ENCODE results near the gene CTNNBL1.

Gene CTNNBL1

GRCh38 chr20:37901654-37902503 is 208.0 kb downstream of the CTNNBL1 start:
- DNase-seq (ENCODE audit: low read depth, low spot score) = no peak

DNA sequence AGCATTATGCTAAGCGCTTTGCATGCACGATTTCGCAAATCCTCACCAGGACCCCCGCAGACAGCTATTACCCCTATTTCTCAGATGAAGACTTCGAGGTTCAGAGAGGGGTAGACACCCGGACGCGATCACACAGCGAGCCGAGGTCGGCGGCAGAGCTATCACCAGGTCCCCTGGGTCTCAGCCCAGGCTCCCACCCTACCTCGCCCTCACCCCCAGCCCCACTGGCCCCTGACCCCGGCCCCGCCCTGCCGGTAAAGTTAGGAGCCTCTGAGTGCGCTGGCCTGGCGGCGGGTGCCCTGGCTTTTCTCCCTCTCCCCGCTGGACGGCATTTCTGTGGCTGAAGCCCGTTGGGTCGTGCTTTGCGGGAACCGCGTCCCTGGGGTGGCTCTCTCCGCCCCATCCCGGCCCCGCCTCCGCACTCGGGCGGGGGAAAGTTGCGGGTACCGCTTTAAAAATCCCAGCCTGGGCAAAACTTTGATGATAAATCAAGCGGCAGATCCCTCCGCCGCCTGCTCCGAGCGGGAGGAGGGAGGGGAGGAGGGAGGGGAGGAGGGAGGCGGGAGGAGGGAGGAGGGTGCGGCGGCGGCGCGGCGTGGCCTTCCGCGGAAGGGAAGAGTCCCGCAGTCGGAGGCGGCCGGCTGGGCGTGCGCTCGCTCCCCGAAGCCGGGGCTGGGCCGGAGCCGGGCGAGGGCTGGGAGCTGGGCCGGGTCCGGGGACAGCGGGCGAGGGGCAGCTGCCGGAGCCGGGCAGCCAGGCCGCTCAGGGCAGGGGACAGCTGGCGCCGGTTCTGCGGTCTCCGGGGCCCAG is 208.9 kb downstream of the CTNNBL1 start, which contains the start of gene VSTM2L:
TSS of gene VSTM2L (plus strand) at position 624 of the 810 bp plus-strand sequence. CDS start 224 bp downstream, outside the sequence.
- DNase-seq (ENCODE audit: low read depth, low spot score) = no peak

GRCh38 chr20:37903317-37904007 is 209.6 kb downstream of the CTNNBL1 start:
- no peak for DNase-seq (ENCODE audit: low read depth, low spot score)

DNA sequence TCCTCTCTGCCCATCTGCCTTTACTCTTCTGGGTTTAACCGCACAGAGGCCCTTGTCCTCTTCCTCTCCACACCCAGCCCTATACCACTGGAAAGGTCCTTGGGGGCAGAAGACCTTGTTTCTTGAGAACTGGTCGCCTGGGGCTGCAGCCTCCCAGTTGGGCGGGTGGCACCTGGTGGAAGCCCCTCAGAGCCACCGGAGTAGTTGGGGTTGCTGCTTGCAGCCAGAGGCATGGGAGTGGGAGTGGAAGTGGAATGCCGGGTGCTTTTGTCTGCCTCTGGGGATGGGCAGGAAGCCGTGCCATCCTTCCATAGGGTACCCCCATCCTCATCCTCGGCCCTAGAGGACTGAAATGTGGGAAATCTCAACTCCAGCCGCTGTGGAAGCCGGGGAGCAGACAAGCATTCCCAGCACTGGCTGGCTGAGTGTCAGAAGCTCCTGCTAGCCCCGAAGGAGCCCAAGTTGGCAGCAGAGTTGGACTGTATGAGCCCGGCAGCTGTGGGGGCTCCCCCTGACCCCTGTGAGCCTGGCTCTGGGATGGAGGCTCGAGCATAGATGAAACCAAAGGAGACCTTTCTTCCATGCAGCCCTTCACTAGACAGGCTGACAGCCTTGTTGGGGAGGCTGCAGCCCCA is 210.3 kb downstream of the CTNNBL1 start:
- DNase-seq (ENCODE audit: low read depth, low spot score) = no peak

DNA sequence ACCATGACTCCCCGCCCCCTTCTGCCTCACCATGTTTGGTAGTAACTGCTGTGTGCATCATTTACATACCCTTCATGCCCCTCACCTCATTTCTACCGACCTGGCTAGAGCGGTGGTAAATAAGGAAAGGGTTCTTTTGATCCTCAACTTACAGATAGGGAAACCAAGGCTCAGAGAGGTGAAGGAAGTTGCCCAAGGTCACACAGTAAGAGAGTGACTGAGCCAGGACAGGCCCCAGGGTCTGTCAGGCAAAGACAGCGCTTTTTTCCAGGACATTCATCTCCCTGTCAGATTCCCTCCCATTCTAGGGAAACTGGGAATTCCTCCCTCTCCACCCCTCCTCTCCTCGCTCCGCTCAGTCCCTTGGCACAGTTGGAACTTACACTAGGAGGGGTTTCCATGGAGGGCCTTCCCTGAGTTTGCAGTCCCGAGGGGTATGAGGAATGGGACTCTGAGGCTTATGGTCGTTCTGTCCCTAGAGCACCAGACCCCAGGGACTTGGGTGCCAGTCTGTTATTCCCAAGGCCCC is 211.1 kb downstream of the CTNNBL1 start:
- no peak for DNase-seq (ENCODE audit: low read depth, low spot score)

DNA sequence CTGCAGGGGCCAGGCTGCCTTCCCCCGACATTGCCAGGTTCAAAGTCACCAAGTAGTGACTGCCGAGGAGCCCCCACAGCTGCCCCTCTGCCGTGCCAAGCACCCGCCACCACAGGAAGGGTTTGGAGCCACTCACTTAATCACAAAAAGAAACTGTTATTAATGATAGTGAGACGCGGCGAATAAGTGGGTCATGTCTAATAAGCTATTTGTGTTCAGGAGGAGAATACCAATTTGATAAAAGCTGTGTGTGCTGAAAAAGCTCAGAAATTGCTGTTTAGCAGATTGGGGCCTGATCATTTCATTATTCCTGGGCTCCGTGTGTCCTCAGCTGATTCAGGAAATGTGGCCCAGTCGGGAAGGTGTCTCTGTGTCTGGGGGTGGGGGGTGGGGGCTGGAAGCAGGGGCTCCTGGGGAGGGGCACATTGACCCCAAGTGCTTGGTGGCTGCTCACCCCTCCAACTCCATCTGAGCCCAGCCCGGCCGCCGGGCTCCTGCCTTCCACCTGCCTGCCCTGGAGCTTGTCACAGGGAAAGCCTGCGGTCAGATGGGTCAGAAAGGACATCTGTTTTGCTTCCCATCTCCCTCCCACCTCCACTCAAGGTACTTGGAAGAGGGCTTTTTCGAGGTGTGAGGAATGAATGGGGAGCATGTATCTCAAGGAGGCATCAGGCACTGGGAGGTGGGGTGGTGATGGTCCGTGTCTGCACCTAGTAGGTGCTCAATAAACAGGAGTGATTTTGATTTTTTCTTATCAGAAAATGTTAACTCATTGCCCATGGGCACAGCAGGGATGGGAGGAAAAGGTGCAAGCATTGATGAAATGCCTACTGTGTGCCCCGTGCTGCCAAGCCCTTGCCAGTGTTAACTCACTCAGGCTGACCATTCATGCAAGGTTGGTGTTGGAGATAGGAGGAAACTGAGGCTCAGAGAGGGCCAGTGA is 212.1 kb downstream of the CTNNBL1 start:
- DNase-seq (ENCODE audit: low read depth, low spot score) = no peak

GRCh38 chr20:37907330-37907676 is 213.5 kb downstream of the CTNNBL1 start:
- DNase-seq (ENCODE audit: low read depth, low spot score) = no peak

DNA sequence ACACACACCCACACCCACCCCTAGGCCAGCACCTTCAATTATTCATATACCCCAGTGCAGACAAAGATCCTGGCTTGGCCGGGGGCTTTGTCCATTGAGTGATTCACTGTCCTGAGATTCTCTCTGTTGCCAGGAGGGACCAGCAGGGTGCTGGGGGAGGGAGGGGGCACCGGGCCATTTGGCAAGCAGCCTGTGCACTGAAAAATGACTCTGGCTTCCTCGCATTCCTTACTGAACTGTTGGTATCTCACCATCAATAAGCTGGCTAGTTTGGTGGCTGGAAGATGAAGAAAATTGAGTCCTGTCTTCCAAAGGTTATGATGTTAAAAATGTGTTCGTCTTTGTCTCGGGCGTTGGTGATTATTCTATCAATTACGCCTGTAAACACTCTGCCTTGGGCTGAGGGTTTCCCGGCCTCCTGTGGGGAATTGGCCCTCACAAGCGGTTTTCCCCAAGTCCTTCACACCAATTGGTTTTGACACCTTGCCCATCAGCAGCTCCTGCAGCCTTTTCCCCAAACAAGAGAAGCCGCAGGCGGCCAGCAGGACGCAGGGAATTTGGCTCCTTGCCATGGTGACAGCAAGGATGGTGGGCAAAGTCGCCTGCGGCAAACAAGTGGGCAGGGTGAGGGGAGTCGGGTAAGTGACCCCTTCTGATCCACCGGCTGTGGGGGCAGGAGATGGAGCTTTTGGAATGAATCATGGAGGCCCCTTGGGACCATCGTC is 214.0 kb downstream of the CTNNBL1 start:
- DNase-seq (ENCODE audit: low read depth, low spot score) = no peak

DNA sequence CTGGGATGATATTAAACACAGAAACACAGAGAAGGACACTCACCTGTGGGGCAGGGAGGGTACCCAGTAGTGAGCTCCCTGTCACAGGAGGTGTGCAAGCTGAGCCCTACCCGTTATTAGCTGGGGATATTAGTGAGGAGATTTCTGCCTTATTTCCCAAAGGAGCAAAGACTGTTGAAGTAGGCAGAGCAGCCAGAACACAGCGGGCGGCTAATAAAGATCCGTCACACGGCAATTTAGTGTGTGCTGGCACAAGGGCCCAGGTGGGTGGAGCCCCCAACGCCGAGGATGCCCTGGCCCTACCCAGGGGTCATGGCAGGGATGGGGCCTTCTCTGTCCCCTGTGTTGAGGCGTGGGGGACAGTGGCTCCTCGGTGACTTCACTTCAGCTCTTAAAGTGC is 217.4 kb downstream of the CTNNBL1 start:
- DNase-seq (ENCODE audit: low read depth, low spot score) = no peak

DNA sequence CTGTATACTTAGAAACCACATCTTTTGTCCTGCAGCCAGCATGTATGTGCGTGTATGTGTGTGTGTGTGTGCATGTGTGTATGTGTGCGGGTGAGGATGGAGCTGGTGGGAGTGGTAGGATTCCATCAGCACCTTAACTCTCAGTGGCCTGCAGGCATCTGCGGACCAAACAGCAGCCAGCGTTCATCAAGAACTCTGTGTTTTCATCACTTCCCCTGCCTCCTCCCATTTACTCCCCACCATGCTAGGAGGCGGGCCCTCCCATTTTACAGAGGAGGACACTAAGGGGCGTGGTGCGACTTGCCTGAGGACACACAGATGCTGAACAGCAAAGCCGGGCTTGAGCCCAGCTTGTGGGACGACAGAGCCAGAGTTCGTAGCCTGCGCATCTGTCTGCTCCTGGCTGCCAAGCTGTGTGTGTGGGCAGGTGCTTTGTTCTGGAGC is 218.0 kb downstream of the CTNNBL1 start:
- no peak for DNase-seq (ENCODE audit: low read depth, low spot score)

GRCh38 chr20:37912874-37913273 is 219.0 kb downstream of the CTNNBL1 start:
- DNase-seq (ENCODE audit: low read depth, low spot score) = no peak

DNA sequence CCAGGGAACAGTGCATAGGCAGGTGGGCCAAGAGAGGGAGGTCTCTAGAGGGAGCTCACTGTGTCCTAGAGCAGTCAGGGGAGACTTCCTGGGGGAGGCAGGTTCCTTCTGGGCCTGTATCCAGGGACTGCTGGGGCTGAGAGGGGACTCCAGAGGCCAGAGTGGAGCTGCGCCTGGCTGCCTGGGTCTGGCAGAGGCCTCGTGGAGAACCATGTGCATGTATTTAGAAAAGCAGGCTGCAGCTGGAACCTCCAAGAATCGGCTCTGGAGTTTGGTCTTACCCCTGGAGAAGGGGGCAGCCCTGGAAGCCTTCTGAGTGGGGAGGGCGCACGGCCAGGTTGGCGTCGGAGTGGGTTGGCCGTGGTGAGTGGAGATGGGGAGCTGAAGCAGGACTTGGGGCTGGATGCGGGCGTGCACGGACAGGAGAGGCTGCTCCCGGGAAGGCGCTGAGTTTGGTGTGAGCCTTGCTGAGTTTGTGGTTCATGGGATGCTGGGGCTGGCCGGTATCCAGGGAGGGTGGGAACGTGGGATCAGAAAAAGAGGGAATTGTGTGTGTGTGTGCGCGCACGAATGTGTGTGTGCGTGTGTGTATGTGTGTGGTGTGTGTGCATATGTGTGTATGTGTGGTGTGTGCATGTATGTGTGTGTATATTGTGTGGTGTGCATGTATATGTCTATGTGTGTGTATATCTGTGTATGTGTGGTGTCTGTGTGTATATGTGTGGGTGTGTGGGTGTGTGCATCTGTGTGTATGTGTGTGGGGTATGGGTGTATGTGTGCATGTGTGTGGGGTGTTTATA is 219.9 kb downstream of the CTNNBL1 start:
- DNase-seq (ENCODE audit: low read depth, low spot score) = no peak

- no peak for DNase-seq (ENCODE audit: low read depth, low spot score)
Measured at GRCh38 chr20:37914367-37914671, 220.5 kb downstream of the CTNNBL1 start.

DNA sequence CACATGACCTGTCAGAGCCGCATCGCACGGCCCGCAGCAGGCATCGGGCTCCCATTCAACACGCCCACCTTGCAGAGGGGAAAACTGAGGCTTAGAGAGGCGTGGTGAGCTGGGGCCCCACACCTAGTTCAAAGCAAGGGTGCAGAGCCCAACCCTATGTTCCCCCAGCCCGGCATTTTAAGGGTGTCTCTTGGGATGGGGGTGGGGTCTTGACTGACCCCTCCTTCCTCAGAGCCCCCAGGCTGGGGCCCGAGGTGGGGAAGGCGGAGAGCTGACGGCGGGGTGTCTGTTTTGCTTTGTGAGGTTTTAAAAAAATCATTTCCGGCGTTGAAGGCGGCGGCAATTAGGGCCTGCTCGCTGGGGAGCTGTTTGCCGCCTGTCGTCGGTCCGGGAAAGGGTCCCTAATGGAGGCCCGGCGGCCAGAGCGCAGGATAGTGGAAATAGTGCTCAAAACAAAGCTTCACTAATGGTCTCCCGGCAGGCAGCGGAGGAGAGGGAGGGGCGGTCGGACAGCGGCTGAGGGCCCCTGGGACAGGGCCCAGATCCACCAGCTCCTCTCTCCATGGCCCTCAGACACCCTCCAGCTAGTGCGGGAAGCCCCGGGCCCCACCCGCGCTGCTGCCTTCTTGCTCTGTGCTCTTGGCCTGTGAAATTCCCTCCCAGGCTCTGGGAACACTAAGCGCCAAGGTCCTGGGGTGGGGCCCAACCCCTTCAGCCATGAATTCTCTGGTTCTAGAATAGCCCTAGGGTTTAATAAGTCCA is 221.0 kb downstream of the CTNNBL1 start:
- DNase-seq (ENCODE audit: low read depth, low spot score) = no peak

DNA sequence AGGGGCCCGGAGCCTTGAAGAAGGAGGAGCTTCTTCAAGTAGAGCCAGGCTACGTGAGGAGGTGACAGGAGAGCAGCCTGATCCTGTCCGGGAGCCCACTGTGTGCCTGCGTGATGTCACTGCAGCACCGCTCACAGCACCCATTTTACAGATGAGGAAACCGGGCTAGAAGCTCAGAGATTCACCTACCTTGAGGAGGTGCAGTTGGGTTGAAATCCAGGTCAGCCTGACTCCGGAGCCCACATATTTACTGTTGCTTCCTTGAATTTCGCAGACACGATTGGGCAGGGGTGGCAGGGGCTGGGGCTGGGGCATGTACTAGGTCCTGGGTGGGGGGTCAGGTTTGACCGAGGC is 221.6 kb downstream of the CTNNBL1 start:
- no peak for DNase-seq (ENCODE audit: low read depth, low spot score)

- DNase-seq (ENCODE audit: low read depth, low spot score) = no peak
Measured at GRCh38 chr20:37915800-37916570, 222.2 kb downstream of the CTNNBL1 start.

GRCh38 chr20:37917461-37917860 is 223.6 kb downstream of the CTNNBL1 start:
- DNase-seq (ENCODE audit: low read depth, low spot score) = no peak
